Mesenchymal stem cell (in vitro differentiated cells and primary cell): ENCODE results near the gene TRPM1.

ENCODE experiments used
- DNase-seq: peaks from one replicate; pipeline ENCODE4 v3.0.0-alpha.2; 2013
- H2AFZ ChIP-seq: one replicate; pipeline ENCODE4 v1.6.1; 2013; ENCODE audit warnings: low read depth, mild to moderate bottlenecking, control low read depth, inconsistent platforms, low read length, moderate library complexity
- H2AK5ac ChIP-seq: 2 replicates; pipeline ENCODE4 v1.6.1; 2013; ENCODE audit warnings: low read length, moderate library complexity, mild to moderate bottlenecking, inconsistent platforms; ENCODE audit not compliant: severe bottlenecking
- H2BK120ac ChIP-seq: one replicate; pipeline ENCODE4 v1.6.1; 2013; ENCODE audit warnings: low read depth, mild to moderate bottlenecking, inconsistent platforms, low read length, moderate library complexity
- H2BK12ac ChIP-seq, 2 experiments: one replicate each; pipeline ENCODE4 v1.6.1; 2013; ENCODE audit warnings: inconsistent platforms in 2 of 2, low read length in 2 of 2, mild to moderate bottlenecking in 2 of 2, moderate library complexity in 2 of 2, control low read depth in 1 of 2
- H2BK15ac ChIP-seq: one replicate; pipeline ENCODE4 v1.6.1; 2013; ENCODE audit warnings: mild to moderate bottlenecking, low read depth, inconsistent platforms; ENCODE audit not compliant: poor library complexity, severe bottlenecking
- H2BK5ac ChIP-seq: 2 replicates; pipeline ENCODE4 v1.6.1; 2013; ENCODE audit warnings: low read depth, mild to moderate bottlenecking, low read length, control low read depth, inconsistent platforms; ENCODE audit not compliant: poor library complexity, severe bottlenecking
- H3K14ac ChIP-seq, 2 experiments: one replicate each; pipeline ENCODE4 v1.6.1; 2013; ENCODE audit warnings: inconsistent platforms in 2 of 2, low read length in 2 of 2, control low read depth in 1 of 2, mild to moderate bottlenecking in 1 of 2, moderate library complexity in 1 of 2
- H3K18ac ChIP-seq, 2 experiments: one replicate each; pipeline ENCODE4 v1.6.1; 2013; ENCODE audit warnings: inconsistent platforms in 2 of 2, low read length in 2 of 2, control low read depth in 1 of 2, low read depth in 1 of 2, mild to moderate bottlenecking in 1 of 2
- H3K23ac ChIP-seq, 2 experiments: one replicate each; pipeline ENCODE4 v1.6.1; 2013; ENCODE audit warnings: inconsistent platforms in 2 of 2, low read length in 2 of 2, mild to moderate bottlenecking in 2 of 2, moderate library complexity in 2 of 2, control low read depth in 1 of 2
- H3K27ac ChIP-seq: 2 replicates; pipeline ENCODE4 v1.5.1; 2013; ENCODE audit warnings: mild to moderate bottlenecking, moderate library complexity, low read length, control low read depth, inconsistent platforms; ENCODE audit not compliant: poor library complexity, severe bottlenecking
- H3K27me3 ChIP-seq, 2 experiments: 2 replicates each; pipeline versions ENCODE4 v1.6.1 to v1.7.0; 2013; ENCODE audit warnings: low read length in 2 of 2, mild to moderate bottlenecking in 2 of 2, moderate library complexity in 2 of 2, control low read depth in 1 of 2, inconsistent platforms in 1 of 2; ENCODE audit not compliant: control insufficient read depth in 1 of 2, insufficient read depth in 1 of 2
- H3K36me3 ChIP-seq, 2 experiments: 2 replicates each; pipeline versions ENCODE4 v1.6.1 to v1.7.0; 2013; ENCODE audit warnings: low read length in 2 of 2, control low read depth in 1 of 2, inconsistent platforms in 1 of 2, low read depth in 1 of 2, mild to moderate bottlenecking in 1 of 2; ENCODE audit not compliant: insufficient read depth in 2 of 2, control insufficient read depth in 1 of 2
- H3K4ac ChIP-seq, 2 experiments: one replicate each; pipeline ENCODE4 v1.6.1; 2013; ENCODE audit warnings: inconsistent platforms in 2 of 2, low read length in 2 of 2, mild to moderate bottlenecking in 2 of 2, moderate library complexity in 2 of 2, control low read depth in 1 of 2, low read depth in 1 of 2
- H3K4me1 ChIP-seq: 2 replicates; pipeline ENCODE4 v1.6.1; 2013; ENCODE audit warnings: low read depth, low read length, control low read depth; ENCODE audit not compliant: control insufficient read depth, insufficient read depth
- H3K4me2 ChIP-seq: 2 replicates; pipeline ENCODE4 v1.6.1; 2013; ENCODE audit warnings: low read length, mild to moderate bottlenecking, inconsistent platforms; ENCODE audit not compliant: poor library complexity, severe bottlenecking
- H3K4me3 ChIP-seq, 2 experiments: 2 replicates each; pipeline versions ENCODE4 v1.5.1 to v1.7.0; 2013; ENCODE audit warnings: low read length in 2 of 2, mild to moderate bottlenecking in 2 of 2, control low read depth in 1 of 2, low read depth in 1 of 2; ENCODE audit not compliant: insufficient read depth in 1 of 2
- H3K79me1 ChIP-seq: replicated peaks from 2 replicates; pipeline ENCODE4 v1.6.1; 2013; ENCODE audit warnings: mild to moderate bottlenecking, control low read depth, low read length, inconsistent platforms; ENCODE audit not compliant: poor library complexity, severe bottlenecking
- H3K9ac ChIP-seq: 2 replicates; pipeline ENCODE4 v1.7.0; 2013; ENCODE audit warnings: mild to moderate bottlenecking, low read length, moderate library complexity
- H3K9me3 ChIP-seq: 2 replicates; pipeline ENCODE4 v1.7.0; 2013; ENCODE audit warnings: mild to moderate bottlenecking, low read length; ENCODE audit not compliant: control insufficient read depth
- H4K8ac ChIP-seq: one replicate; pipeline ENCODE4 v1.6.1; 2013; ENCODE audit warnings: inconsistent platforms, mild to moderate bottlenecking, low read length, moderate library complexity
- H4K91ac ChIP-seq: one replicate; pipeline ENCODE4 v1.6.1; 2013; ENCODE audit warnings: mild to moderate bottlenecking, low read length, inconsistent platforms
- WGBS: methylation state at CpG from one replicate; pipeline ENCODE4 v1.1.7; 2013; ENCODE audit warnings: mixed read lengths; 5-methylcytosine and 5-hydroxymethylcytosine counted together

Gene TRPM1

GRCh38 chr15:31079519-31079918 lies 22.0 kb downstream of the TRPM1 start:
- DNase-seq, result peak; percentile 66
- no peak overlapping the region for H2AFZ ChIP-seq
- peaks cover 21% of the 10 kb centered on the region for H3K4me1 ChIP-seq
- H3K23ac ChIP-seq, result no peak overlapping the region
- H2BK12ac ChIP-seq, result no peak overlapping the region
- no peak overlapping the region for H4K91ac ChIP-seq
- no peak overlapping the region for H3K27ac ChIP-seq
- H3K36me3 ChIP-seq, result no peaks in the 10 kb centered on the region
- no peak overlapping the region for H3K9ac ChIP-seq
- H3K27me3 ChIP-seq, result peaks cover 0 to 42% of the 10 kb centered on the region in 2 experiments
- no peak overlapping the region for H2AK5ac ChIP-seq
- H3K9me3 ChIP-seq, result no peaks in the 10 kb centered on the region
- H2BK15ac ChIP-seq, result no peak overlapping the region
- no peak overlapping the region for H2BK120ac ChIP-seq
- no peak overlapping the region for H3K4me3 ChIP-seq
- H2BK5ac ChIP-seq, result no peak overlapping the region
- no peak overlapping the region for H3K4me2 ChIP-seq
- no peak overlapping the region for H4K8ac ChIP-seq
- H3K18ac ChIP-seq, result no peak overlapping the region
- H3K14ac ChIP-seq, result no peak overlapping the region
- 59% methylated on average over 2 of the region's 2 CpGs for WGBS
- no peaks in the 10 kb centered on the region for H3K79me1 ChIP-seq
- H3K4ac ChIP-seq, result no peak overlapping the region

- no peak overlapping the region for H3K14ac ChIP-seq
- H2BK12ac ChIP-seq, result no peak overlapping the region
- no peak overlapping the region for H3K23ac ChIP-seq
- no peak overlapping the region for H3K4ac ChIP-seq
- H2BK5ac ChIP-seq, result no peak overlapping the region
- H2AFZ ChIP-seq, result no peak overlapping the region
- no peak for DNase-seq
- H3K36me3 ChIP-seq, result no peaks in the 10 kb centered on the region
- H3K27me3 ChIP-seq, result peaks cover 0 to 38% of the 10 kb centered on the region in 2 experiments
- no peak overlapping the region for H4K8ac ChIP-seq
- no peak overlapping the region for H3K18ac ChIP-seq
- no peak overlapping the region for H2BK15ac ChIP-seq
- no peak overlapping the region for H3K4me2 ChIP-seq
- no peaks in the 10 kb centered on the region for H3K9me3 ChIP-seq
- WGBS, result 56% methylated on average over 1 of the region's 8 CpGs
- no peak overlapping the region for H4K91ac ChIP-seq
- no peak overlapping the region for H3K9ac ChIP-seq
- peaks cover 18% of the 10 kb centered on the region for H3K4me1 ChIP-seq
- no peak overlapping the region for H2BK120ac ChIP-seq
- H3K4me3 ChIP-seq, result no peak overlapping the region
- H2AK5ac ChIP-seq, result no peak overlapping the region
- no peak overlapping the region for H3K27ac ChIP-seq
- H3K79me1 ChIP-seq, result no peaks in the 10 kb centered on the region
Measured at GRCh38 chr15:31078471-31078870, 23.1 kb downstream of the TRPM1 start.

- Histone ChIP-seq H3K18ac (no peak overlapping the region), H2BK120ac (no peak overlapping the region), H3K4ac (no peak overlapping the region), H3K4me3 (no peak overlapping the region), H3K9ac (no peak overlapping the region), H4K91ac (peak overlapping the region; percentile 73), H2BK15ac (no peak overlapping the region), H2AFZ (no peak overlapping the region), H3K9me3 (no peaks in the 10 kb centered on the region), H3K4me1 (peaks cover 16% of the 10 kb centered on the region), H3K4me2 (no peak overlapping the region), H3K27me3 (peaks cover 0 to 33% of the 10 kb centered on the region in 2 experiments), H3K14ac (peak overlapping the region in 1 of 2 experiments; percentile 93), H3K36me3 (no peaks in the 10 kb centered on the region), H2AK5ac (no peak overlapping the region), H3K27ac (no peak overlapping the region), H3K79me1 (no peaks in the 10 kb centered on the region), H4K8ac (no peak overlapping the region), H2BK12ac (no peak overlapping the region), H2BK5ac (no peak overlapping the region), H3K23ac (no peak overlapping the region)
- DNase-seq, result no peak
- WGBS, result 88% methylated on average over 7 of the region's 7 CpGs
Measured at GRCh38 chr15:31077941-31078340, 23.6 kb downstream of the TRPM1 start.

- Histone ChIP-seq H3K79me1 (no peaks in the 10 kb centered on the region), H2BK12ac (no peak overlapping the region), H4K91ac (no peak overlapping the region), H2BK120ac (no peak overlapping the region), H2AFZ (no peak overlapping the region), H3K18ac (no peak overlapping the region), H2AK5ac (no peak overlapping the region), H3K9ac (no peak overlapping the region), H3K9me3 (no peaks in the 10 kb centered on the region), H3K4ac (no peak overlapping the region), H4K8ac (no peak overlapping the region), H2BK5ac (no peak overlapping the region), H3K14ac (no peak overlapping the region), H2BK15ac (no peak overlapping the region), H3K36me3 (no peaks in the 10 kb centered on the region), H3K27me3 (peaks cover 0 to 25% of the 10 kb centered on the region in 2 experiments), H3K4me2 (no peak overlapping the region), H3K4me3 (no peak overlapping the region), H3K27ac (no peak overlapping the region), H3K23ac (no peak overlapping the region), H3K4me1 (peaks cover 16% of the 10 kb centered on the region)
- 63% methylated on average over 4 of the region's 4 CpGs for WGBS
- no peak for DNase-seq
Measured at GRCh38 chr15:31077181-31077580, 24.3 kb downstream of the TRPM1 start.
